DLD1 (cell line): ENCODE measurements around the gene CMTM7.

Experiments used
- in situ Hi-C: cut with HindIII; loops from 2 replicates; pipeline ENCODE4 v1.10.0; 2017; ENCODE audit warnings: low sequenced_read_pairs

Gene CMTM7

GRCh38 chr3:32391643-32392535, at the start of gene CMTM7:
Gene CMTM7, plus strand, starts transcription at chr3:32391853. Its CDS starts 54 bp downstream, at chr3:32391907.
- in situ Hi-C loops, result no loop called here

GRCh38 chr3:32347343-32348125, 44.1 kb upstream of the CMTM7 start:
- in situ Hi-C loops, result no loop called here

DNA sequence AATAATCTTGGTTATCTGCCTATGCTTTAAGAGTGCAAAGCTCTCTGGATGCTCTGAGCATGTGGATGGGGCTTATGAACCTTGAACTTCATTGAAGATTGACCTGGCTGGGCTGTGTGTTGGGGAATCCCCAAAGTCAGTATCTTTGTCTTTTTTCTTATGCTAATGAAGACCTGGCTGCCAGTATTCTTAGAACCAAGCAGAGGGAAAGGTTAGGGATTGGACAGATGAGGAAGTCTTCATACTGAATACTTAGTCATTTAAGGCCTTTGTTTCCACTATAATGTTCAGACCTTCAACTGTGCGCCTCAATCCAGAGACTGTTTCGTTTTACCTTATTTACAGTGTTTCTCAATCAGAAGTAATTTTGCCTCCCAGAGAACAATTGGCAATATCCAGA, 42.5 kb upstream of the CMTM7 start:
- in situ Hi-C loops, result no loop called here

GRCh38 chr3:32352563-32352962, 39.1 kb upstream of the CMTM7 start:
- in situ Hi-C loops, result no loop called here

GRCh38 chr3:32353351-32353750, 38.3 kb upstream of the CMTM7 start:
- in situ Hi-C loops, result no loop called here

- in situ Hi-C loops, result no loop called here
These were observed 37.3 kb upstream of the CMTM7 start for GRCh38 chr3:32354362-32354778.

- in situ Hi-C loops, result no loop called here
These were observed 35.8 kb upstream of the CMTM7 start for GRCh38 chr3:32355751-32356291.

- in situ Hi-C loops, result no loop called here
These were observed 31.7 kb upstream of the CMTM7 start for GRCh38 chr3:32359766-32360492.

GRCh38 chr3:32360493-32360827, 31.2 kb upstream of the CMTM7 start:
- in situ Hi-C loops, result no loop called here

DNA sequence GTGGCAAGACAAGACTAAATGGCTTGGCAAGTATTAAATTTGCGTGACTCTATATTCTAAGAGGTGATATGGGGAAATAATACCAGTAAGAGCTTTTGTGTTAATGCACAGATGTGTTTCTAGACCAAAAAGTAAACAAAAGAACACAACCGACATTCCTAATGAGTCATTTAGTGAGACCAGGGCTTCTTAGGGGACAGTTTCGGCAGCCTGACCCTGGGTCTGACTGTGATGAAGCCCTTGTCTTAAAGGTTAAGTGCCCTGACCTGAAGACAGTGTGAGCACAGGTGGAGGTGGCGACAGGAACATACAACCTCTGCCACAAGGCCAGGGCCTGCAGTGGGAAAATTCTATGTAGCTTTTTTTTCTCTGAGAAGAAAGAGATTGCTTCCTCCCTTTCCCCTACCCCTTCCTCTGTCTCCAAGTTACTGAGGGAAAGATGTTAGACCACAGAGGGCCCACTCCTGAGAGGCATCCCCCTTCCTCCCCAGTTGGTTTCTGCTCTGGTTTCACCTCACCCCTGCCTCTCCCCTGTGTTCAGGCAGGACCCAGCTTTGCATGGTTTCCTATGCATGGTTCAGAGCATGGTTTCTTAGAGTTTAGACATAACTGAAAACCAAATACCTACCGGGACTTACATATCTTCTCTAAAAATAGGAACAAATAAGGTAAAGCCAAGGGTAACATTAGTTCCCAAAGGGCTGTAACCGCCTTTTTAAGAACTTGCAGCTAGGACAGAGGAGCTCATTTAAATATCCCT, 24.8 kb upstream of the CMTM7 start:
- in situ Hi-C loops, result no loop called here

GRCh38 chr3:32367442-32367841, 24.2 kb upstream of the CMTM7 start:
- in situ Hi-C loops, result no loop called here

GRCh38 chr3:32371461-32372212, 20.0 kb upstream of the CMTM7 start:
- in situ Hi-C loops, result no loop called here

- in situ Hi-C loops, result no loop called here
These were observed 19.5 kb upstream of the CMTM7 start for GRCh38 chr3:32372213-32372490.

- in situ Hi-C loops, result no loop called here
These were observed 18.4 kb upstream of the CMTM7 start for GRCh38 chr3:32373276-32373675.

DNA sequence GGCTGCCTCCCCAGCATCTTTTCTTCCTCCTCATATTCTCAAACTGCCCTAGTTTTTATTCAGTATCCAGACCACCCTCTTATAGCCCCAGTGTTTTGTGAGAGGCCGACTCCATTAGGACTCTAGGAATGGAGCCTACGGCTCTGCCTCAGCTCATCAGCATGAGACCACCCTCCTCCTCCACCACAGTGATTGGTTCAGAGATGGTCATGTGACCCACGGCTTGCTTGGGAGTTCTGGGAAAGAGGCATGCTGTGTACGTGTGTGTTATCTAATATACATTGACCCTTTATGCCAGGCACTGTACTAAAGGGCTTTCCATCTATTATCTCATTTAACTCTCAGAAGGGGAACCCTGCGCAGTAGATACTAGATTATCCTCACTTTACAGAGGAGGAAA, 17.8 kb upstream of the CMTM7 start:
- in situ Hi-C loops, result no loop called here

DNA sequence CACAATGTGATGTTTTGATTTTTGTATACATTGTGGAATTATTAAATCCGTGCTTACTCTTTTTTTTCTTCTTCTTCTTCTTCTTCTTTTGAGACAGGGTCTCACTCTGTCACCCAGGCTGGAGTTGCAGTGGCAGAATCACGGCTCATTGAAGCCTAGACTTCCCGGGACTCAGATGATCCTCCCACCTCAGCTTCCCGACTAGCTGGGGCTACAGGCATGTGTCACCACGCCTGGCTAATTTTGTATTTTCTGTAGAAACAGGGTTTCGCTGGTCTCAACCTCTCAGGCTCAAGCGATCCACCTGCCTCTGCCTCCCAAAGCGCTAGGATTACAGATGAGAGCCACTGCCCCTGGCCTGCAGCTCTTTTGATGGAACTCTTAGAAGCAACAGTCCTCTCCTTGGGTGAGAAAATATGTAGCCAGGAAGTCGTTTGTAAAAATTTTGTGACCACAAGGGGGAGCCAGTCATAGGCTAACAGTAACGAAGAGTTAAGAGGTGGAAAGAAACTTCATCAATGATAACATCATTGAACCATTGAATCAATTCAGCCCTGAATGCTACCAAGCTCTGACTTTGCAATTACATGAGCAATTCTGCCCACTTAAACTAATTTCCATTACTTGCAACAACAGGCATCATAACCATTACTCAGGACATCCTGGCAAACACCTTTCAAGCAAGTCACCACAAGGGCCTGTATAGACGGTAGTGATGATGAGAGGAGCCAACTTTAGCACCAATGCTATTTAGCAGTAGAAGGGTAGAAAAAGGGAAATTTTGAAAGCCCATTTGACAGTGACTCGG, 16.7 kb upstream of the CMTM7 start:
- in situ Hi-C loops, result no loop called here

GRCh38 chr3:32375596-32375930, 16.1 kb upstream of the CMTM7 start:
- in situ Hi-C loops, result no loop called here

- in situ Hi-C loops, result no loop called here
These were observed 15.5 kb upstream of the CMTM7 start for GRCh38 chr3:32376115-32376514.

- in situ Hi-C loops, result no loop called here
These were observed 11.7 kb upstream of the CMTM7 start for GRCh38 chr3:32379831-32380500.
